Measurements from ENCODE around the gene LRRC59. TPM values are rescaled to one million over a fixed set of nuclear protein-coding genes. Genes with fewer than 3 reads are reported as not detected.
A peak's percentile ranks its signal among the peaks of the same experiment; 100 is the strongest.

LRRC59 gene
- total RNA-seq = 10 to 100 TPM; 45.0 to 96.9 (median 64.4) TPM

DNA sequence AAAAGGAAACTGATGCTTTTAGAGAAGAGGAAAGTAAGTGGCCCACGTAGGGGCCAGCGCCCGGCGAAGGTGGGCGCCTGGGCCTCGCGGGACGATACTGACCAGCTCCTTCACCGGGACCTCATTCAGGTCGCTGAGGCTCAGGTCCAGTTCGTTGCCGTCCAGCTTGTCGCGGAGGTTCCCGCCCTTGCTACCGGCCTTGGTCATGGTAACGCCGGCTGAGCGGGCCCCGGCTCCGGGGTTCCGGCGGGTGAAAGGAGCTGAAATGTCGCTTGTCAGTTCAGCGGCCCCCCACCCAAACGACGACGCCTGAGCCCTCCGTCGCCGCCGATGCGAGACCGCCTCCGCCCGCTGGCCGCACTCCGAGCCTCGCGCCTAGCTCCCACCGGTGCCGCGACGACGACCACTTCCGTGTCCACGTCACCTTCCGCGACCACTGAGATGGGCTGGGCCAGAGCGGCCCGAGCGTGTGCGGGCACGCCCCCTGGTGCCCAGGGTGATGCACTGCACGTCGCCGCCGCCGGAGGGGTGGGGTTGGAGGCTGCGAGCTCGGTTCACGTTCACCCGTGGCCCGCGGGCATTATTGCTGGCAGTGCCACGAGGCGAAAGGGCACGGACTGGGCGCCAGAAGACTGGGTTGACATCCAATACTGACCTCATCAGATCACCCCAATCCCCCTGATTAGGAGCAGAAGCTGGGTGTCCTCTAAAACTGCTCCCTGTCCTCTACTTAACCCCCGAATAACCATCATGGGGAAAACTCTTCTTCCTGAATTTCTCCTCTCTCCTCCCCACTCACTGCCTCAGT is at the start of gene LRRC59:
LRRC59 (minus strand) TSS at position 413 of the 808 bp plus-strand sequence; CDS start at position 207, 206 bp downstream.
- DNase-seq = peak; percentile 94
- Histone ChIP-seq H3K27ac (peak within 1 kb of the TSS; percentile 86 to 98 (median 92)), H3K27me3 (no peaks in the 10 kb centered on the region), H3K4me1 (peaks cover 4 to 23% (median 19%) of the 10 kb centered on the region in 4 donors), H3K36me3 (peaks cover 0 to 22% (median 10%) of the 10 kb centered on the region in 4 donors), H3K4me3 (peak within 1 kb of the TSS; percentile 64 to 96 (median 82)), H3K9me3 (no peaks in the 10 kb centered on the region)
- 1 to 17% methylated on average over 1 to 55 of the region's 70 CpGs for WGBS, 2 donors (ENCODE audit: low coverage in 1 of 2)
- TF ChIP-seq POLR2A (IDR thresholded peaks at IDR 0.05) (peak; percentile 84), POLR2AphosphoS5 (IDR thresholded peaks at IDR 0.05) (peak; percentile 82 to 98 (median 97)), EP300 (IDR thresholded peaks at IDR 0.05; ENCODE audit: low read depth) (no peak)
- TF ChIP-seq, protein P1, sequence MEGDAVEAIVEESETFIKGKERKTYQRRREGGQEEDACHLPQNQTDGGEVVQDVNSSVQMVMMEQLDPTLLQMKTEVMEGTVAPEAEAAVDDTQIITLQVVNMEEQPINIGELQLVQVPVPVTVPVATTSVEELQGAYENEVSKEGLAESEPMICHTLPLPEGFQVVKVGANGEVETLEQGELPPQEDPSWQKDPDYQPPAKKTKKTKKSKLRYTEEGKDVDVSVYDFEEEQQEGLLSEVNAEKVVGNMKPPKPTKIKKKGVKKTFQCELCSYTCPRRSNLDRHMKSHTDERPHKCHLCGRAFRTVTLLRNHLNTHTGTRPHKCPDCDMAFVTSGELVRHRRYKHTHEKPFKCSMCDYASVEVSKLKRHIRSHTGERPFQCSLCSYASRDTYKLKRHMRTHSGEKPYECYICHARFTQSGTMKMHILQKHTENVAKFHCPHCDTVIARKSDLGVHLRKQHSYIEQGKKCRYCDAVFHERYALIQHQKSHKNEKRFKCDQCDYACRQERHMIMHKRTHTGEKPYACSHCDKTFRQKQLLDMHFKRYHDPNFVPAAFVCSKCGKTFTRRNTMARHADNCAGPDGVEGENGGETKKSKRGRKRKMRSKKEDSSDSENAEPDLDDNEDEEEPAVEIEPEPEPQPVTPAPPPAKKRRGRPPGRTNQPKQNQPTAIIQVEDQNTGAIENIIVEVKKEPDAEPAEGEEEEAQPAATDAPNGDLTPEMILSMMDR (IDR thresholded peaks at IDR 0.05) = peak; percentile 93 to 99 (median 98)
- intact Hi-C loops (cut with DNase I; ENCODE audit: low total_unique reads) = no loop called here
- in situ Hi-C loops (cut with MboI; ENCODE audit: low pct_ligation_motif_present in 1 of 4, low pct_unique_long_range_greater_than_20kb in 1 of 4, low sequenced_read_pairs in 3 of 4) = no loop called here

GRCh38 chr17:50445730-50446325 is 48.5 kb upstream of the LRRC59 start:
- intact Hi-C loops (cut with DNase I; ENCODE audit: low total_unique reads) (no loop called here), in situ Hi-C loops (cut with MboI; ENCODE audit: low pct_ligation_motif_present in 1 of 4, low pct_unique_long_range_greater_than_20kb in 1 of 4, low sequenced_read_pairs in 3 of 4) (no loop called here)
- DNase-seq = no peak
- Histone ChIP-seq H3K4me1 (peaks cover 18 to 55% (median 38%) of the 10 kb centered on the region in 4 donors), H3K4me3 (no peak overlapping the region), H3K27ac (peak overlapping the region in 3 of 4 donors; percentile 14 to 75 (median 66)), H3K9me3 (no peaks in the 10 kb centered on the region), H3K36me3 (no peaks in the 10 kb centered on the region), H3K27me3 (no peaks in the 10 kb centered on the region)
- TF ChIP-seq POLR2A (IDR thresholded peaks at IDR 0.05) (no peak), POLR2AphosphoS5 (IDR thresholded peaks at IDR 0.05) (no peak), EP300 (IDR thresholded peaks at IDR 0.05; ENCODE audit: low read depth) (no peak)
- TF ChIP-seq, protein P1 (IDR thresholded peaks at IDR 0.05) = no peak
- WGBS, 2 donors (ENCODE audit: low coverage in 1 of 2) = 22 to 39% methylated on average over 1 of the region's 1 CpG

- intact Hi-C loops (cut with DNase I; ENCODE audit: low total_unique reads) = no loop called here
- no peaks in the 10 kb centered on the region for H3K27me3 ChIP-seq
- no peaks in the 10 kb centered on the region for H3K36me3 ChIP-seq
- in situ Hi-C loops (cut with MboI; ENCODE audit: low pct_ligation_motif_present in 1 of 4, low pct_unique_long_range_greater_than_20kb in 1 of 4, low sequenced_read_pairs in 3 of 4) = no loop called here
- H3K27ac ChIP-seq = no peak overlapping the region
- peaks cover 16 to 60% (median 41%) of the 10 kb centered on the region in 4 donors for H3K4me1 ChIP-seq
- no peak for DNase-seq
- no peak overlapping the region for H3K4me3 ChIP-seq
- no peaks in the 10 kb centered on the region for H3K9me3 ChIP-seq
- WGBS, 2 donors (ENCODE audit: low coverage in 1 of 2) = 84 to 85% methylated on average over 4 to 6 of the region's 6 CpGs
- TF ChIP-seq POLR2A (IDR thresholded peaks at IDR 0.05) (no peak), EP300 (IDR thresholded peaks at IDR 0.05; ENCODE audit: low read depth) (no peak), POLR2AphosphoS5 (IDR thresholded peaks at IDR 0.05) (no peak)
- TF ChIP-seq, protein P1 (IDR thresholded peaks at IDR 0.05) = no peak
These were observed 47.8 kb upstream of the LRRC59 start for GRCh38 chr17:50444841-50445715.

Data from transverse colon (tissue), 4 donors.